SW 1271 (cell line): Measurements from ENCODE around the gene MTOR.
"Not testable (repeated sequence)": the region's sequence is repeated elsewhere in the genome, so short reads cannot be mapped to it uniquely, and the experiment has no call there.

Experiments used
- DNase-seq, 2 experiments: peaks; one replicate each; lab custom pipeline; 2025; lab: John Stamatoyannopoulos, UW

The MTOR gene

DNA sequence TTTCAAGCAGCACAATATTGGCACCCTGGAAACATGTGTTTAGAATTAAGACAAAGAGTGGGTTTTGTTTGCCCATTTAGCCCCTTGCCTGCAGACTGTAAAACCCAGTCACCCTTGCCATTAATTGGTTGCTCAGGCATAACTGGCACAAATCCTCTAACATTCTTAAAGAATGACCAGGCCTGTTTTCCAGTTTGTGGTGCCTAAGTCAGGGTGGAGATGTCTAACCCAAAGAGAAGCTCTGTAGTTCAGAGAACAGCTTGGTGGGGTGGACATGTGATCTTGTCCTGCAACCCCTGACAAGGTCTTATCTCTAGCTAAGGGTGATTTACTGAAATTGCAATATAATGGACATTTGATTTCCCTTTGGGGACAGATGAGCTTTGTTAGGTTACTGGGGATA, 82.0 kb downstream of the MTOR start:
- DNase-seq: no peak

DNA sequence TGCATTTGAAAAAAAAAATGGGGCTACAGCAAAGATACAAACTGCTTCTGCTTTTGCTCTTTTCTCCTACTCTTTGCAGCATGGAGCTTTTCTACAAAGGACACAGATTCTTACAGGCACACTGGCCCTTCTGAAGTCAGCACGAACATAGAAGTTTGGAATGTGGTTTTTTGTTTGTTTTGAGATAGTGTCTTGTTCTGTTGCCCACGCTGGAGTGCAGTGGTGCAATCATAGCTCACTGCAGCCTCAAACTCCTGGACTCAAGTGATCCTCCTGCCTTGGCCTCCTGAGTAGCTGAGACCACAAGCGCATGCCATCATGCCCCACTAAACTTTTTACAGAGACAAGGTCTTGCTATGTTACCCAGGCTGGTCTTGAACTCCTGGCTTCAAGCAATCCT, 82.6 kb downstream of the MTOR start:
- DNase-seq: not testable (repeated sequence)

DNA sequence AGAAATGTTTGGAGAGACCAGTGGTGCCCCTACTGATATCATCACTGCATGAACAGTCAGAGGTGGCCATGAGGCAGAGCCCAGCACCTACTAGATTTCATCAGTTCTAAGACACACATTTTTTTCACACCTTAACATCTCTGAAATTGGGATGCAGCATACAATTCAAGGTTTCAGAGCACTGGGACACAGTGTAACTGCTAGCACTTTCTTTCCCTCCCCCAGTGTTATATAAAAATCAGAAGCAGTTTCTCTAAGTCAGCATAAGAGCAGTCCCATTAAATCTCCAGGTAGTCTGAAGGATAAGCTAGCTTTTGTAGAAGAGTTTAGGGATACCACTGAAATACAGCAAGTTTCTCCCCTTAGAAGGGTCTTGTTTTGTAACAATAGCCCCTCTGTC, 83.2 kb downstream of the MTOR start:
- no peak for DNase-seq

DNA sequence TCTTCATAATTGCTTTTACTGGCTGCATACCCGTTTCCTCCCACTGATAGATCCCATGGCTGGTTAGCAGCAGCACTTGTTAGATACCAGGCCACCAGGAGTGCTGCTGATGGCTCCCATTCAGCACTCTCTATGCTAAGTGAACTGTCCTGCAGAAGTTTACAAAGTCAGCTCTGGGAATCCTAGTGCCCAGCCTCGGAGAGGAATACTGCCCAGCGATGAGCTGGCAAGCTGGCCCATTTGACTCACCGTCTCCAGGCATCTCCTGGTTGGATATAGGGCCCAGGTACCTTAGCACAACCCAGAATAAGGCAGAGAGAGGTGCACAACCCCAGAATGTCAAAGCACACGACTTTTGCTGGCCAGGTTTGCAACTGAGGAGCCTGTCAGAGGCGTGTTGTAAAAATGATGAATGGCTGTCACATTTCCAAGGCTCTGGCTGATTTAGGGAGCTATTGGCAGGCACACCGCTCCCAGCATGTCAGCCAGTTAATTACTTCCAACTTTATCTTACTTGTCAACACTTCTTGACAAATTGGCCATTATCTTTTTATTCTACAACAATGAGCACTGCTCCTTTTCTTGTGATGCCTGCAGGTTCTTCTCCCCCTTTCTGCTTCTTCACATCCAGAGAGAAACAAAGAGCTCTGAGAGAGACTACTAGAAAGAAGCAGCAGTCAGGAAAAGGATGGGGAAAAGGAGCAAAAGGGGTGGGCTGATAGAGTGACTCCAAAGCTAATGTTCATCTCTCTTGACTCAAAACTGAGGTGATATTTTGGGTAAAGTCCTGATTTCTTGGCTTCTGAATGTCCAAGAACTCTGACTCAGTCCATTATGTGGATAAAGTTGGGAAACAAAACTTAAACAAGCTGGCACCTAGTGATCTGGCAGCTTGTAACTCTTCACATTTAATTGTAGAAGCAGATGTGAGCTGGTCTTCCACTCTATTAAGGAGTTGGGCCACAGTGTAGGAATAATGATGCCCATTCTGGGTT, 84.0 kb downstream of the MTOR start:
- no peak for DNase-seq

DNA sequence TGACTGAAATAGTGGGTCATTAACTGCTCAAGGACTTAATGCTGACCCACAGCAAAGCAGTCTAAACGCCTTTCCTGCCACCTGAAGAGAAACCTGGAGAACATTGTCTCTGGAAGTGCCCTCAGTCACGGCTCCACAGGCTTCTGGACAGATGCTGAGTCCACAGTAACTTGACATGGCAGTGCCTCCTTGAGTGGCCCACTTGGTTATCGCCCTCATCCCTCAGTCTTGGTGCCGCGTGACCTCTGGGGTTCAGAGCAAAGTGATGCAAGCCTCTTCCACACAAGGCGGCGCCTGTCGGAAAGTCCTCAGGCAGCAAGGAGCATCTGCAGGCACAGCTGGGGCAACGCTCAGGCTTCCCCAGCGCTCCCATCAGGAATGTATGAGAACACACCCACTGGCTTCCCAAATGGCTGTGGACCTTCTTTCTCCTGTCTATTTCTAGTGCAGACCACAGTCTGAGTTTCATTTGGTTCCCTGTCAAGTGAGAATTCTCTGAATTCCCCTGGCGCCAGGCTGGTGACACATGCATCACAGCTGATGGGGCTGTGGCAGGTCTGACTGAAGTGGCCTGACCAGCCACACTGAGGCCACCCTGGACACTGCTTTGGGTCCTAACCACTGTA, 86.2 kb downstream of the MTOR start:
- no peak for DNase-seq

DNA sequence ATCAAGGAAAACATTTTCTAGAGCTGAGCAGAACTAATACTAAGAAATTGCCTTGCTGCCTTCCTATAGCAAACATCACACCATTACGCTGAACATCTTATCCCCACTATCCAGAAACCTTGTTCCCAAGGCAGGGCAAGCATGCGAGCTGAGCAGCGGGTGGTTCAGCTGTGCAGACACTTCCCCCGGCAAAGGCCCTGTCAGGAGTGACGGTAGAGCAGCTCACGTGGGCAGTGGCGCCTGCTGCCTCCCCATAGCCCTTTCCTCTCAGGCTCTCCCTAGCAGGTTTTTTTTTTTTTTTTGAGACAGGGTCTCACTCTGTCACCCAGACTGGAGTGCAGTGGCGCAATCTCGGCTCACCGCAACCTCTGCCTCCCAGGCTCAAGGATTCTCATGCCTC, 86.9 kb downstream of the MTOR start:
- DNase-seq: no peak

DNA sequence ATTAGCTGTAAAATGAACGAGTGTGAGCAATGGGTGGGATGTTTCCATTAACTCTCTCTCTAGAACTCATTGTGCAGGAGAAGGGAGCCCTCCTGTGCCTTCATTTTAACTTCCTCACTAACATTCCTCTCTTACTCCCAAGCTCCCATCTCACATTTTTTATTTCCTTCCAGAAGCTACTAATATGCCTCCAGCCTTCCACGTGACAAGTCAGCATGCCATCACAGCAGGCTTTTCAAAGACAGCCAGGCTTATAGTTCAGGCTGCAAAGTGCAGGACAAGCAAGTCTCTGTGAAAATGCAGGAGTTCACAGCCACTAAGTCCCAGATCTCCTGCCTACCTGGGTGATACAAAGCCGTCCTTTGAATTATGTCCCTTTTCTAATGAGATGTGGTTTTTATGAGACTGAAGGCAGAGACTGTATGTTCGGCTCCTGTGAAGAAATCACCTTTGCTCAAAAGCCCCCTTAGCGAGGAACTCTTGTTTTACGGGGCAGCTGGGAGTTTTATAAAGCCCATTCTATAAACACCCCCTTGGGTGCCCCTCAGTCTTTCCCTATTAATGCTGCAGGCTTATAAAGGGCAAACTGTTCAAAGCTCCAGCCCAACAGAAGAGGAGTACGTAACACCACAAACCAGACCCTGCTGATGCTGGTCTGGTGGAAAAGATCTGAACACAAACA, 87.9 kb downstream of the MTOR start:
- no peak for DNase-seq

DNA sequence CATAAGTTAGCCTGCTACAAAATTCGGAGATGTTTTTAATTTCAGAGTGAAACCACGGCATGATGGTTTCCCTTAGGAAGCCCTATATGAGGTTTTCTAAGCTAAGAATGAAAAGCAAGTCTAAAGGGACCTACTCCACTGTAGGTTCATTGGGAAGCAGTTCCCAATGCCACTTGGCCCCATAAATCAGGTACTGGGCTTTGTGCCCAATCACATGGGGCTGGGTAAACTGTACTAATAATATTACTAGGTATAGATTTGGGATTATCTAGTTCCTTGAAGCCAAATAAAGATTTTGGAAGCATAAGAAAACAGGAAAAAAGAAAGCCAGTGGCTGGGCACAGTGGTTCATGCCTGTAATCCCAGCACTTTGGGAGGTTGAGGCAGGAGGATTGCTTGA, 92.2 kb downstream of the MTOR start:
- DNase-seq: no peak

DNA sequence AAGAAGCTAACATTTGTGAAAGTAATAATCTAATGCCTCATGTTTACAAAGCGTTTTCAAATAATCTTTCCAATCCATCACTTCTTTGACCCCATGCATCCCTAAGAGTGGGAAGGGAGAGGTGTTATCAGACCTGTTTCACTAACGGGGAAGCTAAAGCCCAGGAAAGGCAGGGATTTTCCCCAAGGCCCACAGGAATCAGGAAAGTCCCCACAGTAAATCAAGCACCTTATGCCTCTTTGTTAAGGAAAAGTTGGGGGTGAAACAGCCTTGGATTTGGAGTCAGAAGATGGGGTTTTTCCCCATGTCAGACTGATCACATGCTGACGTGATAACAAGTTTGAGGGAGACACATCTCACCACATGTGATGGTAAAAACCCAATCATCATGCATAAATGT, 93.1 kb downstream of the MTOR start:
- DNase-seq: no peak

DNA sequence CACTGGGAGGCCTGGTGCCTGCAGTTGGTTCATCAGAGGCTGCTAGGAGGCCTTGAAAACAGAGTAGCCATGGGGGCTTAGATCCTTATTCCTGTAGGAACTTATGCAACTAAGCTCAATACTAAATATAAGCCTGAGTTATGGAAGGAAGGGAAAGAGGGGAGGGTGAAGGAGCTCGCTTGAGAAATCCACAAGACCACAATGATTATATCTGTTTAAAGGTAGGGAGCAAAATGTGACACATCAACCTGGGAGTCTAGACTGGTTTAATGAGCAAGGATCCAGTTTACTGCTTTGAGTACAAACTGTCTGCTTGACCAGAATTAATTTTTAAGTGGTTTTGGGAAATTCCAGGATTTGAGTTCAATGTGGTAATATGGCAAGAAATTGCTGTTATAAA, 93.6 kb downstream of the MTOR start:
- DNase-seq: no peak

DNA sequence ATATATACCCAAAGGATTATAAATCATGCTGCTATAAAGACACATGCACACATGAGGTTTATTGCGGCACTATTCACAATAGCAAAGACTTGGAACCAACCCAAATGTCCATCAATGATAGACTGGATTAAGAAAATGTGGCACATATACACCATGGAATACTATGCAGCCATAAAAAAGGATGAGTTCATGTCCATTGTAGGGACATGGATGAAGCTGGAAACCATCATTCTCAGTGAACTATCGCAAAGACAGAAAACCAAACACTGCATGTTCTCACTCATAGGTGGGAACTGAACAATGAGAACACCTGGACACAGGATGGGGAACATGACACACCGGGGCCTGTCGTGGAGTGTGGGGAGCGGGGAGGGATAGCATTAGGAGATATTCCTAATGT, 95.6 kb downstream of the MTOR start:
- DNase-seq: not testable (repeated sequence)

DNA sequence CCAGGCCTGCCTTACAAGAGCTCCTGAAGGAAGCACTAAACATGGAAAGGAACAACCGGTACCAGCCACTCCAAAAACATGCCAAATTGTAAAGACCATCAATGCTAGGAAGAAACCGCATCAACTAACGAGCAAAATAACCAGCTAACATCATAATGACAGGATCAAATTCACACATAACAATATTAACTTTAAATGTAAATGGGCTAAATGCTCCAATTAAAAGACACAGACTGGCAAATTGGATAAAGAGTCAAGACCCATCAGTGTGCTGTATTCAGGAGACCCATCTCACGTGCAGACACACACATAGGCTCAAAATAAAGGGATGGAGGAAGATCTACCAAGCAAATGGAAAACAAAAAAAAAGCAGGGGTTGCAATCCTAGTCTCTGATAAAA, 99.6 kb downstream of the MTOR start:
- DNase-seq: not testable (repeated sequence)

DNA sequence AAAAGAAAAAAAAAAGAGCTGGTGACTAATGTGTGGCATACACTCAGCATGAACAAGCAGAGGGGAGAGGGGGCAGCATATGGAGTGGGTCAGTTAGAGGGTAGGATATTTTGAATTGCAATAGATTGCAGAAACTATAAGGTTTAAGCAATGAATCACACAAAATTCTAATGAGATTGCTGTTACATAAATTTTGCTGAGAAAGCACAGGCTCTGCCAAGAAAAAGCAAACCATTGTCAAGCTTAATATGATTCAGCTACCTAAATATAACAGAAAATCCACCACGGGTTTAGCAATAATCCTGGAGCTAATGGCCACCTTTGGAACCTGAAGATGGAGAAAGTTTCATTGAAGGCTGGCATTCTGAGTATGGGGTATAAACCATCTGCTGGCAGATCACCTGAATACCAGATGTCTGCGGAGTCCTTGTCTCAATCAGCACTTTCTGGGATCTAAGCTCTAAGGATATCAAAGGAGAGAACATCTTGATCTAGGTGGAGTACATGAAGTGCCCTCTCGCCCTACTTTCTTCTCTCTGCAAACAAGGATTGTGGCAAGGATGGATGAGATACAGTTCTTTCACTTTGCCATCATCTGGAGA, 103.5 kb downstream of the MTOR start:
- no peak for DNase-seq

DNA sequence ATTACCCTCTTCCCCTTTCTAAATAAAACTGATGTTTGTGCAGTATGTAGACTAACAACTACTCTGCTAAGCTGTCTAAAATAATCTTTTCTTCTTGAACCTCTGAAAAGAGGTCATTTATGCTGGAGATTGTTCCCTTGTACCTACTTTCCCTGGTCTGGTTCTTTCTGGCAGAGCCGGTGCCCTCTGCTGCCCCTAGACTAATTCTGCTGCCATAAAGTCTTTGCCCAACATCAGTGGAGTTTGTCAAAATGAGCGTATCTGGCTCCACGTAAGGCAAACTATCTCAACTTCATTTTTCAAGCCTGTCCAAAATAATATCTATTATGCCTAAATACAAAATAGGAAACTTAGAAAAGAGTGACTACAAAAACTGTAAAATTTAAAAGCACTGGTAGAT, 104.1 kb downstream of the MTOR start:
- no peak for DNase-seq

DNA sequence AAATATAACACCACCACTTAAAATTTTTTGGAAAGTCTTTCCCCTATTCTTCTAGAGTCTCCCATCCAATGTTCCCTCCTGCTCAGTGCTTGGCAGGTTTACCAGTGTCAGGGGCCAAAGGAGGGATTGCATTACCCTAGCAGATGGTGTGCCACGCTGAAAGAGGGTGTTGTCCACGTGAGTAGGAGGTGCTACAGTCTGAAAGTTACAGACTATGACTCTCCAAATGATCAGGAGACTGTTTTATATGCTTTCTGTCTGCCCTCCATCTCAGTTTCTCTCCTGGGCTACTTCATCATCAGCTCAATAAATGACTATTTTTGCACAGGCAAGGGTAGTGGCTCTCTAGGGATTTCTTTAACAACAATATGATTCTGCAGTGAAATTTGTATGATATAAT, 104.5 kb downstream of the MTOR start:
- DNase-seq: no peak

DNA sequence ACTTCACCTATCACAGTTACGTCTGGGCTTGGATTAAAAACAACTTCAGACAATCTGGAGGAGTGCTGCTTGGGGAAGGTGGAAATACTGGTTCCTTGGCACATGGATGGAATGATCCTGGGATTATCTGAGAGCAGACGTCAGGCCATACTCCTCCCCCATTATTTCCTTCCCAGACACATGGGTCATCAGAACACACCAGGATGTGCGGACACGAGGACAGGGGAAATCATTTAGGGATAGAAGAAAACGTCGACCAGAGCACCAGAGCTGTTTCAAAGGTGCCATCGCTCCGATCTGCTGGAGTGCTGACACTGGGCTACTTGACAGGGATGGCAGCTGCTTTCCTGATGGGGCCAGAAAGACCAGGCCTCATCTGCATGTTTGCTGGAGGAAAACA, 105.0 kb downstream of the MTOR start:
- no peak for DNase-seq

DNA sequence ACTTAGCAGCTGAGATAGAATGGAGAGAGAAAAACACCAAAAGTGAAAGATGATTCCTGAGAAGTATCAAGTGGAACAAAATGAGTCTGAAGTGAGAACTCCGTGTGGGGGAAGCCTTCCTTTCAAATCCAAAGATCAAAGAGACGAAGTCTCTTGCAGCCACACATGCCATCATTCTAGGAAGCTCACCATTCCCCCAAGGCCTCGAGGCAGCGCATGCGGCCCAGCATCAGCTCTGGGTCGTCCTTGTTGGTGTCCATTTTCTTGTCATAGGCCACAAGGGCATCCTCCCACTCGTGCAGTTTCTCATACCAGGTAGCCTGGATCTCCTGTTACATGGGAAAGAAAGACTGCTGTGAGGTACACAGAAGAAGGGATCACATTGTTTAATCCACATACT, 105.4 kb downstream of the MTOR start:
- no peak for DNase-seq

DNA sequence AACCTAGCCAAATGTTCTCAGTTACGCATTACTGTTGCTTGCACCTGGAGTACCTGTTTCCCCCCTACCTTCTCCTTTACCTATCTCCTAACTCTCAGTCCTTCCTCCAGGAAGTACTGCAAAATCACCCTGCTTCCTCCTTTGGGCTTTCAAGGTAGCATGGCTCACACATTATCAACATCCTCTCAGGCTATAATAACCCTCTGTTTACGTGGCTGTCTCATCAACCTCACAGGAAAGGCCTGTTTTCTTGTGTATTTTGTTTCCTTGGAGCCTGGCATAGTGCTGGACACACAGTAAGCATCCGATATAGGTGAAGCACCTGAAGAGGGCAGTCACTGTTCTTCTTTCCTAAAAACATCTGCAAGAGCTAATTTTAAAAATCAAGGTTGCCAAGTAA, 105.9 kb downstream of the MTOR start:
- no peak for DNase-seq

DNA sequence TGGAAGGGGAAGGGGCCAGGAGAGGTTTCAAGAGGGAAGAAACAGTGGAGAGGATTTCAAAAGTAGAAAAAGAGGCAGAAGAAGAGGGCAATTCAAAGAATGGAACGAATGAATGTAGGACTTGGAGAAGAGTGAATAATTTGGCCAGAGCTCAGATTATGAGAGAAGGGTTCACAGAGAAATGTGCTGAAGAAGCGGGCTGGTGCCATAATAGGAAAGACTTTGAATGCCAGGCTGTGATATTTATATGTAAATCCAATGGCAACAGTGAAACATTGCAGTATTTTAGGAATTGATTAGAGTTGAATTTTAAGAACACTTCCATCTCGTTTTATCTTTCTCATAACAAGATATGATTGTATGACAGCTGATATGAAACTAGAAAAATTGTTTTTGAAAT, 109.2 kb downstream of the MTOR start:
- DNase-seq: no peak

DNA sequence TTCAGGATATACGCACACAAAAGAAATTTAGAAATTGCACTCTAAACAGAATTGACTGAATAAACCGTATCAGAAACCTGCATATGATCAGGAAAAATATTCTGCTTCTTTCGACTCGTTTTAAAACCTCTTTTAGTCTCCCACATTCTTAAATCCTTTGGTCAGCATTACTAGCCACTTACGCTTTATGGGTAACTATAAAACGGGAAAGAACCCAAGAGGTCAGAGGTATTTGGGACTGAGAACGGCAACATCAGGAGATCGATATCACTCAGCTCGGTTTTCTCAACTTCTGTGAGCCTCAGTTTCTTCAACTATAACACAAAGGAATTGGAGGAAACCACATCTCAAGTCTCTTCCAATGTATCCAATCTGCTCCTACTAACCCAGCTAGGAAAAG, 109.6 kb downstream of the MTOR start:
- DNase-seq: no peak

DNA sequence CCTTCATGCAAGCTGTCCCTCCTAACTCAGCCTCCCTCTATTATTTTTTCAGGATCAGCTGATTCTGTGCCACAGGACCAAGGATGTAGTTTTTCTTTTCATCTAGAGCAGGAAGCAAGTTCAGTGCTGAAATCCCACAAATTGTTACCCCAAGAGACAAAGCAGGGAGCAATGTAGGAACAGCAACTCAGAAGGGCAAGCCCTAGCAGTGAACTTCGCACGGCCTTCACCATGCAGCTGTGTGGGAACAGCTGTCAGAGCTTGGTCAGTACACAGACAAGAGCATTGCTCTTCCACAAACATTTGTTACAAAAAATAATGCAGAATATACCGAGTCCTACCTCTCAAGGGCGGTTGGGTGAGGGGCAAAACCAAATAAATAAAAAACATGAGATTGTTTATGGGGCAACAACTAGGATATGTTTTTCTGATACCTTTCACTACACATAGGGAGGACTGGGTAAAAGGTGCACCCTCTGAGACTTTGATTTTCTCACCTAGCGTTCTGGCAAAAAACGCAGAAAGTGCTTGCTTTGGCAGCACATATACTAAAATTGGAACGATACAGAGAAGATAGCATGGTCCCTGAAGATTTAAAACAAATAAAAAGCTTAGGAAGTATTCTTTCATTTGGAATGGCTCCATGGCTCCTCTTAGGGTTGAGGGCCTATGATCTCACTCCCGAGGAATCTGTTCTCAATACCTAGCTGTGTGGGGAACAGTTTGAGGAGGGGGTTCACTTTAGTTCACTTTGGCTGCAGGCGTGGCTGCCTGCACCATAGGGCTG, 110.3 kb downstream of the MTOR start:
- no peak for DNase-seq

DNA sequence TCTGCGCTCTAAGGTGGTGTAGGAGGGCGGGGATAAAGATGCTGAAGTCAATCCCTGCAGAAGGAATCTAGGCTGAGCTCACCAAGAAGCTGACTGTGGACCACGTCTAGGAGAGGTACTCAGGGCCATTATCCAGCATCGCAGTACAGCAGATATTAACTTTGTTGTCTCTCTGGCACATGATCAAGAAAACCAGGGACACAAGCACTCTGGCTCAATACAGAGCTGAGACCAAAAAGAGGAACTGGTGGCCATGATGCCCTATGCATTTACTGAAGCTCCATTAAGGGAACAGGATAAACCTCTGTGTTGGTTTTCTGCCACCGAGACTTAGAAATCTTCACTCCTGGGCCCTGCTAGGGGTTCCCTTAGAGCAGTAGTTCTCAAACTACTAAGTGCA, 111.2 kb downstream of the MTOR start:
- DNase-seq: no peak
